Measurements from ENCODE around the gene PABPN1L.

The PABPN1L gene, protein sequence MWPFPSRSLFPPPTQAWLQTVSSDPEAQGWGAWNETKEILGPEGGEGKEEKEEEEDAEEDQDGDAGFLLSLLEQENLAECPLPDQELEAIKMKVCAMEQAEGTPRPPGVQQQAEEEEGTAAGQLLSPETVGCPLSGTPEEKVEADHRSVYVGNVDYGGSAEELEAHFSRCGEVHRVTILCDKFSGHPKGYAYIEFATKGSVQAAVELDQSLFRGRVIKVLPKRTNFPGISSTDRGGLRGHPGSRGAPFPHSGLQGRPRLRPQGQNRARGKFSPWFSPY

DNA sequence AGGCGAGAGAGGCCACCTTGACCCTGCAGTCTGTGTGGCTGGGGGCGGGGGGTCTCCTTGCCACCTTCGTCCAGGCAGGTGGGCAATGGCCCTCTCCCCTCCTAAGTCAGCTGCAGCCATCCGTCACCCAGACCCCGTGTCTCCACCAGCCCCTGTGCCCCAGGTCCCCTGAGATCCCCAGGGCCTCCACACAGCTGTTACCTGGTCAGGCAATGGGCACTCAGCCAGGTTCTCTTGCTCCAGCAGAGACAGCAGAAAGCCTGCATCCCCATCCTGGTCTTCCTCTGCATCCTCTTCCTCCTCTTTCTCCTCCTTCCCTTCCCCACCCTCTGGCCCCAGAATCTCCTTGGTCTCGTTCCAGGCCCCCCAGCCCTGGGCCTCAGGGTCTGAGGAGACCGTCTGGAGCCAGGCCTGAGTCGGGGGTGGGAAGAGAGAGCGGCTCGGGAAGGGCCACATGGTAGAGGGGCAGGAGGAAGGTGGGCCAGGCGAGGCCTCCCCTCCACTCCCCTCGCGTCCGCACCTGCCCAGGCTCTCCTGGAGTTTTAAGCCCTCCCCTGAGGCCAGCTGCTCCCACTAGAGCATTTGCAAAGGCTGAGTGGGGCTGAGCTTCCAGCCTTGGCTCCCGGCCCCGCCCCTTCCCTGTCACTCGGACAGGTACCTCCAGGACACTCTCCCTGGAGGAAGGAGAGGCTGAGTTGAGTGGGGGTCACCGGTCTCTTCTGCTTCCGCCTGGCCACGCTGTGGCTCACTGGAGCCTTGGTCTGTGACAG is at the start of gene PABPN1L:
PABPN1L (minus strand) TSS at position 510 of the 770 bp plus-strand sequence; CDS start at position 456, 54 bp downstream.
- DNase-seq, result no peak

DNA sequence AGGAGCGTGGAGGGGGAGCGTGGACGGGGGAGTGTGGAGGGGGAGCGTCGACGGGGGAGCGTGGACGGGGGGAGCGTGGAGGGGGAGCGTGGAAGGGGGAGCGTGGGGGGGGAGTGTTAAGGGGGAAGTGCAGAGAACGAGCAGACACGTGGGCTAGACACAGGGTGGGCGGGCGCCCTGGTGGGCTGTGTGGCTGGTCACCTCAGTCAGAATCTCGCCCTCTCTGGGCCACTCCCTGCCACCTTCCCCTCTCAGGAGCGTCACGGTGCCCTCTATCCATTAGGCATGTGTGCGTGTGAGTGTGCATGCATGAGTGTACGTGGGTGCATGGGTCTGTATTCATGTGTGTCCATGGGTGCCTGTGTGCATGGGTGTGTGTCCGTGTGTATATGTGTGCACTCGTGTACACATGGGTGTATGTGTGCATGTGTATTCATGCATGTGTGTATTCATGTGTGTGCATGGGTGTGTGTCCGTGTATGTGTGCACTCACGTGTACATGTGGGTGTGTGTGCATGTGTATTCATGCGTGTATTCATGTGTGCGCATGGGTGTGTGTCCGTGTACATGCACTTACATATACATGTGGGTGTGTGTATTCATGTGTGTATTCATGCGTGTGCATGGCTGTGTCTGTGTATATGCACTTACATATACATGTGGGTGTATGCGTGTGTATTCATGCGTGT is 49.3 kb upstream of the PABPN1L start:
- no peak for DNase-seq

DNA sequence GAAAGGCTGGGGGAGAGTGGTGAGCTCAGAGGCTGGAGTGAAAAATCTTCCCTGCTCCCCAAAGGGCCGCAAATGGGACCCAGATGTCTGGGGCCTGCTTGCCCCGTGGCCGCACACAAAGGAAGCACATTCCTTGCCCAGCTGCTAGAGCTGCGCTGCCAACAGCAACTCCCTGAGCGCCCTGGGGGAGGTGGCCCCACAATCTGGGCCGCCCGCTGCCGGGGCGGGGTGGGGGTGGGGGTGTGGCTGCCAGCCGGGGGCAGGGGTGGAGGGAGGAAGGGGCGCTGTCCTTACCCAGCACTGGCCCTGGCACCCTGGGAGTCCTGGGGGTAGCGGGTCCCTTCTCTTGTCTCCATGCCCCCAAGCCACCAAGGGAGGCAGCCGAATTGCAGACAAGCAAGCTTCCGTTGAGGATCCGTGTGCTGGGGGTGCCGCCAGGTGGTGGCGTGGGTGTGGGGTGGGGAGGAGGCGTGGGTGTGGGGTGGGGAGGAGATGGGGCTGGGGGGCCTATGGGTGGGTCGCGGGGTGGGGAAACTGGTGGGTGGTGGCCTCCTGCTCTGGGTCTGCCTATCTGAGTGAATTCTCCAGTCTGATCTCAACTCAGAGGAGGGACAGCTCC is 48.4 kb upstream of the PABPN1L start:
- no peak for DNase-seq

DNA sequence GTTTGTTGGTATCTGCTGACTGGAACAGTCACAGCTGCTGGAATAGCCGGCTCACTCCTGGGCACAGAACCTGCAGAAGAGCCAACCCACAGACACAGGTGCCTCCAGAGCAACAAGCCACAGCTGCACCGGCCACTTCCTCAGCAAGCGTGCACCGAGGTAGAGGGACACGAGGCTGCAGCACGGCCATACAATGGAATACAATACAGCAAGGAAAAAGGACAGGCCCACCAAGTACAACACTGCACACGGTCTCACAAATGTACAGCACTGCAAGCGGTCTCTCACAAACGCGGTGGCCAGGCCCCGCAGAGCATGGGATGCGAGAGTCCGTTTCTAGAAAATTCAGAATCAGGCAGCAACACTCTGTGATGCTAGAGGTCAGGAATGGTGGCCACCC is 47.4 kb upstream of the PABPN1L start:
- no peak for DNase-seq

DNA sequence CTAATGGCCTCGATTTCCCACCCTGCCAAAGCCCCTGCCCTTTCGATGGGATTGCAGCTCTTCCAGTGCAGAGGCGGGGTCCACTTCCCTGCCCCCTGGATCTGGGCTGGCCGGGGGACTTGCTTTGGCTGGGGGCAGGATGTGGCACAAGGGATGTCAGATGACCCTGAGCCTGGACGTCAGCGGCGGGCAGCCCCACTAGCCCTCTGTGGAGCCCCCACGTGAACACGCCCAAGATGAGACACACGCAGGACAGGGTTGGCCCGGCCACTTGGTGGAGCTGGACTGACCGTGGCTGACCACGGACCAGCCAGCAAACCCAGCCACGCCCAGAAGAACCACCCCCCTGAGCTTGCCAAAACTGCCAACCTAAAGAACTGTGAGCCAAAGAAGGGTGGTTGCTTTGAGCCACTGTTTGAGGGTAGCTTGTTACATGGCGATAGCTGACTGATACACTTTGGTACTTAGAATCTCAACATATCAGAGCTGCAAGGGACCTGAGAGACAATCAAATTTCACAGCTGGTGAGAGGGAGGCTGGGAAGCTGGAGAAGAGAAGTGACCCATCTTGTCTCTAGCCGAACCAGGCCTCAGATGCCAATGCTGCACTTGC is 46.6 kb upstream of the PABPN1L start:
- DNase-seq, result no peak

DNA sequence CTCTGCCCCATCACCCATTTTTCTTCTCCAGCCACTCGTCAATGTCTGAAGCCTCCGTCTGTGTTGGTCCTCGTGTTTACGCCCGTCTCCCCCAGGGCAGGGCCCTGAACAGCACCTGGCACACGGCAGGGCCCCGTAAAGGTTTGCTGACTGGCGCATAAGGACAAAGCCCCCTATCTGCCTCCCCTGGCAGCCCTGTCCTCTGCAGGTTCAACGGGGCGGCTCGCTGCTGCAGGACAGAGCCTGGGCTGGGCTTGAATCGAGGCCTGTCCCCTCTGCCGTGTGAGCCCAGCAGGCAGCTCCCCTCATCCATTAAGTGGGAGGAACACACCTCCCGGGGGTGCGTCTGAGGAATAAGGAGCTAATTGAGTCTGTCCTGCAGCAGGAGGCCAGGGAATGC is 46.1 kb upstream of the PABPN1L start:
- DNase-seq, result no peak

DNA sequence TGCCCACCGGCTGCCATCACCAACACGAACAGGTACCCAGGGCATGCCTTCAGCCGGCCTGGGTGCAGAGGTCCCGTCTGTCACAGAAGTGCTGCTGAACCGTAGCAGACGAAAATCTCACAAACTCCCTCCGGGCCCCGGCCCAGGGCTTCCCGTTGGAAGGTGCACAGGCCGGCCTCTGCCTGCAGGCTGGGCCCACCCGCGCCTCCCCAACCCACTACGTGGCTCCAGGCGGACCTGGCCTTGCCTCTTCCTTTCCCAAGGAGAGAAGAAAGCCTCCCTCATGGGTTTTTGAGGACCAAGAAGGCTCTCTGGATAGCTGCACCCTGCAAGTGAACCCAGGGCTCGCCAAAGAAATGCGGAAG is 45.5 kb upstream of the PABPN1L start:
- DNase-seq, result no peak

DNA sequence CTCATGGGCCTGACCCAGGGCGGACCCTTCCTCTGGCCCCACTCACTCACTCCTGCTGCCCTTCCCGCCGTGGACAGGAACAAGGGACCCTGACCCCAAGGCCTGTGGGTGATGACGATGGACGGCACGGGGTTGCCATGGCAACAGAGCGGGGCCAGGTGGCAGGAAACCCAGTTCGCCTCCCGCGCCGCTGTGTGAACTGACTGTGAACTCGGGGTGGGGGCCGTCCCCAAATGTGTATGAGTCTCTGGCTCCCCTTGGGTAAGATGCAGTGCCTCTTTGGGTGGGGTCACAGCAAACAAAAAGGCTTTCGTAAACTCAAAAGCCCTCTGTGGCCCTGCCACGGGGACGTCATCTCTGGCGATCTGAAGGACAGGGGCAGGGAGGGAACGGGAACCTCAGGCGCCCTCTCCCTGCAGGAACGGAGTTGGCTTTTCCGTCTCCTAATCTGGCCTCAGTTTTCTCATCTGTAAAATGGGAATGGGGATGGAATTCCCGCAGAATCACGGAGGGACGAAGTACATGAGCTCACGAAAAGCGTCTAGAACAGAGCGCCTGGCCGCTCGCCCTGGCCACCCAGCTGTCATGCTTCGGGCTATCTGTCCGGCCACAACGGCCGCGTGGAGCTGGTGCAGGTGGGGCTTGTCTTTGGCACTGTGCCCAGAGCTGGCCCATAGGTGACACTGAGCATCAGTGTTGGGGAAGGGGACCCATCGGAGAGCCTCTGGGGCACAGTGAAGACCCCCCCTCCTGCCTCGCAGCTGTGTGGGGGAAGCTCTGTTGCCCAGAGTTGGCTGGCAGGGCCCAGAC is 44.9 kb upstream of the PABPN1L start:
- peak; percentile 25 for DNase-seq

DNA sequence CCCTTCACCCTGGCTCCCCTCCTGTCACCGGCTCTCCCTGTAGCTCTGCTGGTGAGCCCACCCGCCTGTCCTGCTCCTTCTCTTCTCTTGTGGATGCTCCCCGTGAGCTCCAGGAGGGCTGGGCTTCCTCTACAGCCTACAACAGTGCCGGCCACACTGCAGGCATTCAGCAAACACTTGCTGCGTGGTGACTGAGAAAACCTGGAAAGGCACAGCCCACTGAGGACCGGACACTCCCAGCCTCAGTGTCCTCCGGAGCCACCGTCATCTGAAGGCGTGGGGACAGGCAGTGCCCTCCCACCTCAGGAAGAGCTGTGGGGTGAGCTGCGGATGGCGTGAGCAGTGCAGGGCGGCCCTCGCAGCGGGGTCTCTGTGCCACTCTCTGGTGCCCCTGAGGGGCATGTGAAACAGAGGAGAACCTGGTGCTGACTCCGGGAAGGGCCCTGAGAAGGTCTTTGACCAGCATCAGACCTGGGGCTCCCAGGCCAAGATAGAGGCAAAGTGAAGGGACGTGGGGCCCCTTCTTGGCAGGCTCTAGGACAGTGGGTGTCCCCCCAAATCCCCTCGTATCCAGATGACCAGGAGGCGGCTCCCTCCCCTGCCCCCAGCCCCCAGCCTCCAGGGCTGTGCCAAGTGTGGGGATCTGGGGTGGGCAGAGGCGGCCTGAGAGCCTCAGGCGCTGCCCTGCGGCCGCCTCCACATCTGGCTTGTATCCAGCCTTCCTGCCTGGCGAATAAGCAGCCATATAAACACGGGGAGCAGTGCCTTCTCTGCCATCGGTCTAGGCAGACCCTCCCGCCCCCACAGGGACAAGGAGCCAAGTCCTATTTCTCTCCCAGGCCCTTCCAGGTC is 44.0 kb upstream of the PABPN1L start:
- DNase-seq, result no peak

DNA sequence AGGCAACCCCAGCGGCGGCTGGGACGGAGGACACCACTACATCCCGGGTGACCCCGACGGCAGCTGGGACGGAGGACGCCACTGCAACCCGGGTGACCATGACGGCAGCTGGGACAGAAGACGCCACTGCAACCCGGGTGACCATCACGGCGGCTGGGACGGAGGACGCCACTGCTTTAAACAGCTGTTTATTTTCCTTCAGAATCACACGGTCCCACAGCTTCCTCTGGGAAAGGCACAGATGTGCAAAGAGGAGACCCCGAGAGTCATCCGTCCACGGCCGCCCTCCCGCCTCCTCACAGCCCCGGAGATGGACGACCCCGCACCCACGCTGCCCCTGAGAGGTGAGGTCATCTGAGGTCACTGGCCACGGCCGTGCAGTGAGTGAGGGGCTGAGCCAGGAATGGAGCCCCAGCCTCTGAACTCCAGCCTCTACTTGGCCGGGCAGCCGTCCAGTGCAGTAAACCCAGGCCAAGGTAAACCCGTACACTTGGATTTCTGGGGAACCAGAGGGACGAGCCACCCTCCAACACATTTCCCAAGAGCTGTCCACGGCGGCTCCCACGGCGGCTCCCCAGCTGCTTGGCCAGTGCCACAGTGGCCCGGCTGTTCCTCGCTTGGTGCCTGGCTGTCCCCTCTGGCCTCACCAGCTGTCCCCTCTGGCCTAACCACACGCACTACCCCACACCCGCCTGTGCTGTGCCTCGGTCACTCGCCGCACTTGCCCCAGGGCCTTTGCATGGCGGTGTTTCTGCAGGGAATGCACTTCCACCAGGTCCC is 43.2 kb upstream of the PABPN1L start:
- DNase-seq, result no peak

DNA sequence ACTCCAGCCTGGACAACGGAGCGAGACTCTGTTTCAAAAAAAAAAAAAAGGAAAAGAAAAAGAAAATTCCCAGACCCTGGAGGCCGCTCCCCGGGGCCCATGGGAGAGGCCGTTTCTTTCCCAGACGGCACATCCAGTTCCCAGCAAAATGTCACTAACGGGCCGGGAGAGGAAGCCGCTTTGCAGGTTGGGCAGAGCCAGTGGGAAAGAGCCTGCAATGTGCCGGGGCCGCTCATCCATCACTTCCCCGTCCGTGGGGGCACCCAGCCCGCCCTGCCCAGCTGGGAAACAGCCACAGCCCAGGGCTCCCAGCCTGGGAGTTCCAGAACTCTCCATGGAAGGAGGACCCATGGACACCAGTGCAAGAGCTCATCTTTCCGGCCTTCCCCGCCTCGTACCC is 41.8 kb upstream of the PABPN1L start:
- DNase-seq, result no peak

DNA sequence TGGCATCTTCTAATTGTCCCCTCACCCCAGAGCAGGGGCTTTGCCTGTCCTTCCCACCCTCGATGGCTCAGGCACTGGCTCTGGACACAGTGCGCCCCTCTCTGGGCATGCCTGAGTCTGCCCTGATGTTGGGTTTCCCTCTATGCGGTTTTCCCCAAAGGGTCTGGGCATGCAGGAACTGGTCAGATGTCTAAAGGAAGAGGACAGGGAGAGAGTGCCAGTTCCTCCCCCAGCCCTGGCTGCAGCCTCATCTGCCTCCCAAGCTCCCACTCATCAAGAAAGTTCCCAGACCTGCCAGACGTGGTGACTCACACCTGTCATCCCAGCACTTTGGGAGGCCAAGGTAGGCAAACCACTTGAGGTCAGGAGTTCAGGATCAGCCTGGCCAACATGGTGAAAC is 41.3 kb upstream of the PABPN1L start:
- DNase-seq, result no peak

DNA sequence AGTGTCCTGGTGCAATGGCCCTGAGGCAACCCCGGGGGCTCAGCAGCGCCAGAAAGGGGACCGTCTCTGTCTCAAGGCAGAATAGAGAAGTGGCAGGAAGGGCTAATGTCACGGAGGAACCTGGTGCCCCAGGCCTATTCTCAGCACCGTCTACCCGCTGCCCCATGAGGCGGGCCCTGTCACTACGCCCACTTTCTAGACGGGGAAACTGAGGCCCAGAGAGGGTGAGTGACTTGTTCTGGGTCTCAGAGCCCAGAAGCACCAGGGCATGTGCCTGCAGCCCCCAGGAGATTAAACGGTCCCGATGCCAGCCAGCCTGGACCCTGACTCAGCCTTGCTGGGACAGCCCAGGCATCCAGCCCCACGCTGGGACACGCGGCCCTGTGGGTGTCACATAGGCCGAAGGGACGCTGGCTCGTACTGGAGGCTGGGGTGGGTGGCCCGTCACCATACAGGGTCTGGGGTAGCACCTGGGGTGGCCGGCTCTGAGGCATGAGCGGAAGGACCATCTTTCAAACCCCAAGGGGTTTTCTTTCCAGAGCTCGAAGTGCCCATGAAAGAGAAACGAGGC is 40.2 kb upstream of the PABPN1L start:
- DNase-seq, result no peak

DNA sequence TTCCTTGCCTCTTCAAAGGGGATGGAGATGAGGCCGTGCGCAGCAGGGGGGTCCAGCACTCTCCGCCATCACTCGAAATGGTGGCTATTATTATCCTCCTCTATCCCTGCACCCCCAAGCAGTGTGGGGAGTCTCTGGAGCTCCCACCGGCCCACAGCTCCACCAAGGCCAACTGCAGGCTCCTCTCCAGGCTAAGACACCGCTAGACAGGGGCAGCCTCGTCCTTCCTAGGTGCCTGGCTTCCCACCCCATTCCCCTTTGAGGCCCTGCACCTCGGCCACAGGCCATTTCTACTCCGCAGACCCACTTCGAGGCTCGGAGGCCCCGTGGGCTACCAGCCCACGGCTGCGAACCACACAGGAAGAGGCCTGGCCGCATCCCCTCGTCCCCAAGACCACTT is 39.6 kb upstream of the PABPN1L start:
- no peak for DNase-seq

DNA sequence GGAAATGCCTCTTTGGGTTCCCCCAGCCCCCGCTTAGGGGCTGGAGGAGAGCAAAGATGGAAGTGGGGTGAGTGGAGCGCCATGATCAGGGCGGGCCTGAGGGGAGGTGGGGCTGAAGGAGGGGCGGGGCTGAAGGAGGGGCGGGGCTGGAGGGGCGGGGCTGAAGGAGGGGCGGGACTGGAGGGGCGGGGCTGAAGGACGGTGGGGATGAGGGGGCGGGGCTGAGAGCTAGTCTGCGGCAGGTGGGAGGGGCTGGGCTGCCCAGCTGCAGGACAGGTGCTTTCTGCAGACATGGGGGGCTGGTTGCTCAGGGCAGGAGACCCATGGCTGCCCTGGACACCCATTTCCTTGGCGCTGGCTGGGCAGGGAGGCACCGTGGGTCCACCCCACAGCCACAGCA is 39.1 kb upstream of the PABPN1L start:
- no peak for DNase-seq

DNA sequence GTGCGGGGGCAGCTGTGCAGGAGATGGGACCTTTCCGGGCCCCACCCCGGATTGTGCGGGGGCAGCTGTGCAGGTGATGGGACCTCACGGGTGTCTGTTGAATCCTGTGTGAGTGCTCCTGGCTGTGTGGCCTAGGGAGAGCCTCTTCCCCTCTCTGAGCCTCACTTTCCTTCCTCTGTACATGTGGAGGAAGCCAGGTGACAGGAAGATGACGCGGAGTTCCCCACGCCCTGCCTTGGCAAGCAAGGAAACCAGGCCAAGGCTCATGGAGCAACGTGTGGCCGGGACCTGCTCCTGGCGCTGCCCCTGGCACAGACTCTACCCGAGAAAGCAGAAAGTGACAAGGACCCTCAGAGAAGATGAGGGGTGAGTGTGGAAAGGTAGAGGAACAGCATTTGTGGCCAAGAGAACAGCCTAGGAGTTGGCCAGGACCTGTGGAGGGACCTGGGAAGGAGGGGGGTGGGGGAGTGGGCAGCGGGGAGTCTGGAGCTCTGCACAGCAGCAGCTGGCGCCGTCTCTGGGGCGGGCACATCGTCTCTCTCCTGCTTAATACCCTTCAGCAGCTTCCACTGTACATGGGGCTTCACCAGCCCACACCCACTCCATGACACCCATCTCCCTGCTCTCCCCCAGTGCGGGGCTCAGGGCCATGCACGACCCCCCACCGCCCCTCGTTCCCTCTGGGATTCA is 38.4 kb upstream of the PABPN1L start:
- DNase-seq, result no peak

DNA sequence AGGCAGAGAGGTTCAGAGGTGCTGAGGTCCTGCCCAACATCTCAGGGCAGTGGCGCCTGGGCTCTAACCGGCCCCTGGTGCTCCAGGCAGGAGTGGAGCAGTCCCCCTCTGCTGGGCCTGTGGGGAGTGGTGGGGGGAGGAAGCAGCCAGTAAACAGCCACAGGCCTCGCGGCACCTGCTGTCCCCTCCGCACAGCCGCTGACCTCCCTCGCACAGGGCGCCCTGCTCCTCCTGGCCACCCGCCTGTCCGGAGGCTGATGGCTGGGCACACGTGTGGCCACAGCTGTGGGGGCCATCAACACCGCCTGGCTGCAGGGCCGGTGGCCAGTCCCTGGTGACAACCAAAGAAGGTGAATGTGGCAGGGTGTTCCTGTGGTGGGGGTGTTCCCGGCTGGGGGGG is 36.8 kb upstream of the PABPN1L start:
- no peak for DNase-seq

DNA sequence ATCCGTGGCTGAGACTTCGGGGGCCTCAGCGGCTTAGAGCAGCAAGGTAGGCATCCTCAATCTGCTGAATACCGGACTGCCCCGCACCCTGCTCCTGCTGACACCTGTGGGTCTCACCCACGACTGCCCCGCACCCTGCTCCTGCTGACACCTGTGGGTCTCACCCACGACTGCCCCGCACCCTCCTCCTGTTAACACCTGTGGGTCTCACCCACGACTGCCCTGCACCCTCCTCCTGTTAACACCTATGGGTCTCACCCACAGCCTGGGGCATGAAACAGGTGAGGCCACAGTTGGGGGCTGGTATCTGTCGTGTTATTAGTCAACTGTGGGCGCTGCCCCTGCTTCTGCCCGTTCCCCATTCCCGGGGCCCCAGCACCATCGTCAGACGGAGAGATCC is 36.3 kb upstream of the PABPN1L start:
- no peak for DNase-seq

DNA sequence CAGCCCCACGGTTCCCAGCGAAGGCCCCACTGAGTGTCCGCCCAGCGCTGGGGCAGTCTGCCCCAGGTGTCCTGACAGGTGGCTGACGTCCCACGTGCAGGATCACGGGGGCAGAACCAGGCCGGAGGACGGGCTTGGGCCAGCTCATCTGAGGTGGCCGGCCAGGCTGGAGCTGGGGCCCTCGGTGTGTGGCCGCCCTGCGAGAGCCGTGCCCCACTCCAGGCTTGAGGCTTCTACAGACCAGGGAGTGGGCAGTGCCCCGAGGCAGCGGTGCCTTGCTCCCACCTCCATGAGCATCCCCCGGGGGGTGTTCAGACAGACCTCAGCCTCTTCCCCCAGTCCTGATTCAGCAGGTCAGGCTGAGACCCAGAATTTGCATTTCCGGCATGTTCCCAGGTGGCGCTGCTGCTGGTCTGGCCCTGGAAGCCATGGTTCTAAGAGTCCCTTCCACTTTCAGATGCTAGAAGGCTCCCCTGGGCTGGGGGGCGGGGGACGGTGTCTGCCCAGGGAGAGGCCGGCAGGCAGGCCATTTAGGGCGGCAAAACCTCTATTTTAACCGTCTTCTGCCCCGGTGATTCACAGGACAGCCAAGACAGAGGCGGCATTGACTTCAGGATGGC is 35.4 kb upstream of the PABPN1L start:
- no peak for DNase-seq

Data from CD4-positive, alpha-beta T cell treated with Interferon gamma for 1 hour (primary cell).